Measurements from ENCODE around the gene MOXD1. TPM values are rescaled to one million over a fixed set of nuclear protein-coding genes. Genes with fewer than 3 reads are reported as not detected.

MOXD1 gene
- total RNA-seq, 1 donor: 19.5 TPM

DNA sequence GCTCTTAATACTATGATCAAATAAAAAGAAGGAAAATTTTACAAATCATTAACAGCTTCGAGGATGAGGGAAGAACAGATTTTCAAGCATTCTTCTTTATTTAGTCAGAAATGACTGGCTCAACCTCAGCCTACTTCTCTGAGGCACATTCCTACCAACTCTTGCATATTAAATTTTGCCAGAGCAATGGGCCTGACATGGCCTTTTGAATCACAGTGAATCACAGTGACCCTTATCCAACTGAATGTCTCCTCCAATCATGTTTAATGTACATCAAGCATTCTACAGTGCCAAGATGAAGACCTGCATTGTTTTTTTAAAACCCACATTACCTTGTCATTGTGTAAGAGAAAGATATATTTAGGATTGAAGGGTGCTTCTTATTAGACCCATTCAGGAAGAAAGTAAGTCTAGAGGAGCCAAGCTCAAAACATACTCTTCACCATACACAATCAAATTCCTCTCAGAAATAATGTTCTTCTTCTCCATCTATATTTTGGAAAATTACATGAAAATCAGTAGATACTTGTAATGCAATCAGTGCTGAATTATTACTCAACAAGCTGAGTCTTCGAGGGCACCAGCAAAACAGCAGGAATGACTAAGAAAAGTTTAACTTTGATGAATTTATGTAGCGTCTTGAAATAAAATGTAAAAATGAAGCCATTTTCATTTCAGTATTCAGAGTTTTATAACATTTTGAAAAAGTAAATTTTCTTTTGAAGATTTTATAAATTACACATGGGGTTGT, 44.1 kb upstream of the MOXD1 start:
- peaks cover 36% of the 10 kb centered on the region for H3K4me1 ChIP-seq (ENCODE audit: insufficient read depth, low read length)
- peaks cover 4% of the 10 kb centered on the region for H3K36me3 ChIP-seq (ENCODE audit: insufficient read depth, low read length)
- H3K27me3 ChIP-seq (ENCODE audit: insufficient read depth, low read length): no peaks in the 10 kb centered on the region
- DNase-seq (ENCODE audit: insufficient read length, low spot score, missing footprints): peak; percentile 75
- H3K4me3 ChIP-seq (ENCODE audit: insufficient read depth, low read length): peak overlapping the region; percentile 21
- no peaks in the 10 kb centered on the region for H3K9me3 ChIP-seq (ENCODE audit: low read depth, low read length)
- H4K20me1 ChIP-seq (ENCODE audit: insufficient read depth, low read length): no peaks in the 10 kb centered on the region
- H2AFZ ChIP-seq (ENCODE audit: low read length): no peak overlapping the region
- TF ChIP-seq, protein P1, sequence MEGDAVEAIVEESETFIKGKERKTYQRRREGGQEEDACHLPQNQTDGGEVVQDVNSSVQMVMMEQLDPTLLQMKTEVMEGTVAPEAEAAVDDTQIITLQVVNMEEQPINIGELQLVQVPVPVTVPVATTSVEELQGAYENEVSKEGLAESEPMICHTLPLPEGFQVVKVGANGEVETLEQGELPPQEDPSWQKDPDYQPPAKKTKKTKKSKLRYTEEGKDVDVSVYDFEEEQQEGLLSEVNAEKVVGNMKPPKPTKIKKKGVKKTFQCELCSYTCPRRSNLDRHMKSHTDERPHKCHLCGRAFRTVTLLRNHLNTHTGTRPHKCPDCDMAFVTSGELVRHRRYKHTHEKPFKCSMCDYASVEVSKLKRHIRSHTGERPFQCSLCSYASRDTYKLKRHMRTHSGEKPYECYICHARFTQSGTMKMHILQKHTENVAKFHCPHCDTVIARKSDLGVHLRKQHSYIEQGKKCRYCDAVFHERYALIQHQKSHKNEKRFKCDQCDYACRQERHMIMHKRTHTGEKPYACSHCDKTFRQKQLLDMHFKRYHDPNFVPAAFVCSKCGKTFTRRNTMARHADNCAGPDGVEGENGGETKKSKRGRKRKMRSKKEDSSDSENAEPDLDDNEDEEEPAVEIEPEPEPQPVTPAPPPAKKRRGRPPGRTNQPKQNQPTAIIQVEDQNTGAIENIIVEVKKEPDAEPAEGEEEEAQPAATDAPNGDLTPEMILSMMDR (IDR thresholded peaks at IDR 0.05; ENCODE audit: extremely low read depth, low read depth, low read length): no peak
- H3K79me2 ChIP-seq (ENCODE audit: insufficient read depth, low read length): no peaks in the 10 kb centered on the region
- peak overlapping the region; percentile 69 for H3K4me2 ChIP-seq (ENCODE audit: insufficient read depth, low read length)
- peak overlapping the region; percentile 87 for H3K27ac ChIP-seq (ENCODE audit: low read depth, low read length)

DNA sequence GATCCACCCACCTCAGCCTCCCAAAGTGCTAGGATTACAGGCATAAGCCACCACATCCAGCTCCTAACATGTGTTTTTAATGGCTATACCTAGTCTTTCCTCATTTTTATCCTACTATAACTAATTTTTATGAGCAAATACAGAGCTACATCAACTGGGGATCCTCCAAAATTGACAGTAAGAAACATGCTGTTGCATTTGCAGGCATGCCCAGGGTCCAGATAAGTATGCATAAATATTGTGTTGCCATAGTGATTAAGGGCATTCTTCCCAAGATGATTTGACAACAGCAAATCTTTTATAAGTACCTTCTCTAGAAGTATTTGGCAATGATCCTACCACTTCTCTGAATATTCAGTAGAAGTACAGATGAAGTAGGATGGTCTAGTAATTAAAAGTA, 41.9 kb upstream of the MOXD1 start:
- H3K9me3 ChIP-seq (ENCODE audit: low read depth, low read length): no peaks in the 10 kb centered on the region
- H3K27ac ChIP-seq (ENCODE audit: low read depth, low read length): peak overlapping the region; percentile 15
- H3K4me3 ChIP-seq (ENCODE audit: insufficient read depth, low read length): no peak overlapping the region
- H3K27me3 ChIP-seq (ENCODE audit: insufficient read depth, low read length): no peaks in the 10 kb centered on the region
- H3K79me2 ChIP-seq (ENCODE audit: insufficient read depth, low read length): no peaks in the 10 kb centered on the region
- DNase-seq (ENCODE audit: insufficient read length, low spot score, missing footprints): no peak
- H3K36me3 ChIP-seq (ENCODE audit: insufficient read depth, low read length): peaks cover 4% of the 10 kb centered on the region
- H4K20me1 ChIP-seq (ENCODE audit: insufficient read depth, low read length): no peaks in the 10 kb centered on the region
- H3K4me1 ChIP-seq (ENCODE audit: insufficient read depth, low read length): peaks cover 36% of the 10 kb centered on the region
- no peak overlapping the region for H3K4me2 ChIP-seq (ENCODE audit: insufficient read depth, low read length)
- TF ChIP-seq, protein P1 (IDR thresholded peaks at IDR 0.05; ENCODE audit: extremely low read depth, low read depth, low read length): no peak
- no peak overlapping the region for H2AFZ ChIP-seq (ENCODE audit: low read length)

- H3K27me3 ChIP-seq (ENCODE audit: insufficient read depth, low read length): no peaks in the 10 kb centered on the region
- no peaks in the 10 kb centered on the region for H3K9me3 ChIP-seq (ENCODE audit: low read depth, low read length)
- TF ChIP-seq, protein P1 (IDR thresholded peaks at IDR 0.05; ENCODE audit: extremely low read depth, low read depth, low read length): no peak
Measured at GRCh38 chr6:132430110-132430509, 28.8 kb upstream of the MOXD1 start.

GRCh38 chr6:132425176-132425575, 23.9 kb upstream of the MOXD1 start:
- DNase-seq (ENCODE audit: insufficient read length, low spot score, missing footprints): no peak
- H3K27ac ChIP-seq (ENCODE audit: low read depth, low read length): no peak overlapping the region

More at GRCh38 chr6:132430110-132430509, 28.8 kb upstream of the MOXD1 start:
- Histone ChIP-seq H3K4me3 (ENCODE audit: insufficient read depth, low read length) (no peak overlapping the region), H3K27ac (ENCODE audit: low read depth, low read length) (no peak overlapping the region), H3K79me2 (ENCODE audit: insufficient read depth, low read length) (no peaks in the 10 kb centered on the region), H3K4me1 (ENCODE audit: insufficient read depth, low read length) (no peaks in the 10 kb centered on the region), H3K36me3 (ENCODE audit: insufficient read depth, low read length) (no peaks in the 10 kb centered on the region), H4K20me1 (ENCODE audit: insufficient read depth, low read length) (no peaks in the 10 kb centered on the region), H2AFZ (ENCODE audit: low read length) (no peak overlapping the region), H3K4me2 (ENCODE audit: insufficient read depth, low read length) (no peak overlapping the region)
- DNase-seq (ENCODE audit: insufficient read length, low spot score, missing footprints): no peak

More at GRCh38 chr6:132425176-132425575, 23.9 kb upstream of the MOXD1 start:
- no peaks in the 10 kb centered on the region for H3K4me1 ChIP-seq (ENCODE audit: insufficient read depth, low read length)
- no peaks in the 10 kb centered on the region for H3K27me3 ChIP-seq (ENCODE audit: insufficient read depth, low read length)
- no peaks in the 10 kb centered on the region for H4K20me1 ChIP-seq (ENCODE audit: insufficient read depth, low read length)
- H3K4me3 ChIP-seq (ENCODE audit: insufficient read depth, low read length): no peak overlapping the region
- no peaks in the 10 kb centered on the region for H3K79me2 ChIP-seq (ENCODE audit: insufficient read depth, low read length)
- no peaks in the 10 kb centered on the region for H3K36me3 ChIP-seq (ENCODE audit: insufficient read depth, low read length)
- H3K9me3 ChIP-seq (ENCODE audit: low read depth, low read length): no peaks in the 10 kb centered on the region
- TF ChIP-seq, protein P1 (IDR thresholded peaks at IDR 0.05; ENCODE audit: extremely low read depth, low read depth, low read length): no peak
- H3K4me2 ChIP-seq (ENCODE audit: insufficient read depth, low read length): no peak overlapping the region
- H2AFZ ChIP-seq (ENCODE audit: low read length): no peak overlapping the region

Data from osteoblast (primary cell).